Tibial artery (tissue), 4 donors: ENCODE results near the gene KCNF1.

Experiments
- DNase-seq, 2 donors: peaks; one replicate each; pipeline ENCODE4 v3.0.0-alpha.2; 2019
- H3K27ac ChIP-seq, 2 donors: fragments of 200-600 bp; sonication (generic) in 1 of 2; 1 replicate in 1 of 2; 2 replicates in 1 of 2; pipeline ENCODE4 v1.5.1; 2018 to 2019; ENCODE audit warnings: mild to moderate bottlenecking in 1 of 2
- H3K27me3 ChIP-seq, 2 donors: fragments of 200-600 bp; sonication (generic) in 1 of 2; one replicate each; pipeline versions ENCODE4 v1.5.1 to v1.6.0; 2016 to 2019
- H3K36me3 ChIP-seq, 3 donors: fragments of 200-600 bp; sonication (generic) in 2 of 3; one replicate each; pipeline ENCODE4 v1.5.1; 2016 to 2019; ENCODE audit warnings: mild to moderate bottlenecking in 2 of 3
- H3K4me1 ChIP-seq, 4 donors: fragments of 200-600 bp; sonication (generic) in 2 of 4; 1 replicate in 3 of 4; 2 replicates in 1 of 4; pipeline ENCODE4 v1.5.1; 2016 to 2019
- H3K4me3 ChIP-seq, 2 donors: fragments of 200-600 bp; sonication (generic) in 1 of 2; 1 replicate in 1 of 2; 2 replicates in 1 of 2; pipeline ENCODE4 v1.5.1; 2018 to 2019; ENCODE audit warnings: mild to moderate bottlenecking in 2 of 2
- H3K9me3 ChIP-seq, 3 donors: fragments of 200-600 bp; sonication (generic) in 1 of 3; one replicate each; pipeline ENCODE4 v1.5.1; 2016 to 2019
- intact Hi-C: fragments of 100-400 bp; cut with DNase I; formaldehyde crosslinking; loops from one replicate; pipeline ENCODE4 v1.15.0; 2023; ENCODE audit warnings: low total_unique reads
- TF ChIP-seq, protein P1 (sequence below), 2 experiments: fragments of 200-600 bp in 1 of 2; fragments of 450-650 bp in 1 of 2; IDR thresholded peaks; one replicate each; pipeline ENCODE4 v1.5.1; 2017 to 2019; ENCODE audit warnings: antibody characterized with exemption in 2 of 2, mild to moderate bottlenecking in 1 of 2, moderate library complexity in 1 of 2

The KCNF1 gene

DNA sequence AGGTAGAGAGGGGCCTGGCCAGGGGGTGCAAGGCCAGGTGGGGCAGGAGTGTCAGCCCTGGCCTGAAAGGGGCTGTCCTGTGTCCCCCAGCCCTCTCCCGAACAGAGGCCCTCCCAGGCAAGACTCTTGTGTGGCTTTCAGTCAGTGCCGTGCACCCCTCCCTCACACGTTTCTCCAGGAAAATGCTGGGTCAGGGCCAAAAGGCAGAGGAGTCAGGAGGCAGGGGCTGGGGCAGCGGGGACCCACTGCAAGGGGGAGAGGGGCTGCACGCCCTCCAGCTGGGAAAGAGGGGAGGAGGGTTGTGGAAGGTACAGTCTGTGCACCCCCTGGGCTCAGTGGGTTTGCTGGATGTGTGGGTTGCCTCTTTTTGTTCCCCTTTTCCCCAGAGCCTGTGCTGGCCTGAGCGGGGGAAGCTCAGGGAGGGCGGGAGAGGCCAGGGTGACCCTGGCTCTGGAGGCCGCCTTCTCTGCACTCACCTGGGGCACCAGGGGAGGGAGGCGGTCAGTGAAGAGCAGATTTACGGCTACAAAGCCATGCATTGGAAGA, 4.1 kb downstream of the KCNF1 start:
- TF ChIP-seq, protein P1, sequence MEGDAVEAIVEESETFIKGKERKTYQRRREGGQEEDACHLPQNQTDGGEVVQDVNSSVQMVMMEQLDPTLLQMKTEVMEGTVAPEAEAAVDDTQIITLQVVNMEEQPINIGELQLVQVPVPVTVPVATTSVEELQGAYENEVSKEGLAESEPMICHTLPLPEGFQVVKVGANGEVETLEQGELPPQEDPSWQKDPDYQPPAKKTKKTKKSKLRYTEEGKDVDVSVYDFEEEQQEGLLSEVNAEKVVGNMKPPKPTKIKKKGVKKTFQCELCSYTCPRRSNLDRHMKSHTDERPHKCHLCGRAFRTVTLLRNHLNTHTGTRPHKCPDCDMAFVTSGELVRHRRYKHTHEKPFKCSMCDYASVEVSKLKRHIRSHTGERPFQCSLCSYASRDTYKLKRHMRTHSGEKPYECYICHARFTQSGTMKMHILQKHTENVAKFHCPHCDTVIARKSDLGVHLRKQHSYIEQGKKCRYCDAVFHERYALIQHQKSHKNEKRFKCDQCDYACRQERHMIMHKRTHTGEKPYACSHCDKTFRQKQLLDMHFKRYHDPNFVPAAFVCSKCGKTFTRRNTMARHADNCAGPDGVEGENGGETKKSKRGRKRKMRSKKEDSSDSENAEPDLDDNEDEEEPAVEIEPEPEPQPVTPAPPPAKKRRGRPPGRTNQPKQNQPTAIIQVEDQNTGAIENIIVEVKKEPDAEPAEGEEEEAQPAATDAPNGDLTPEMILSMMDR (IDR thresholded peaks at IDR 0.05): no peak

DNA sequence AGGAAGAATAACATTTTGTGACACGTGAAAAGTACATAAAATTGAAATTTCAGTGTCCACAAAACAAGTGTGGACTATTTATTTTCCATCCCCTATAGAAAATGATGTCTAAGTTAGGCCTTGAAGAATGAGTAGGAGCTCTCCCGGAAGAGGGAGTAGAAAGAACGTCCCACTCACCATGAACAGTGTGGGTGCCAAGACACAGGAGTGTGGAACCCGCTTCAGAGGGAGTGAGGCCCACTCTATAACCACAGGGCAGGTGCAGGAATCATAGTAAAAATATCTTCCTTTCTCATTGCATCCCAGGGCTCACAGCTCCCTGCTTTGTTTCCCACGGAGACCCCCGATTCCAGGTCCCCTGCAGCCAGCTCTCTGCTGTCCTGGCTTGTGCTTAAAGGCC, 5.2 kb downstream of the KCNF1 start:
- DNase-seq: no peak
- peaks cover 0 to 3% (median under 1%) of the 10 kb centered on the region in 4 donors for H3K4me1 ChIP-seq
- intact Hi-C loops: no loop called here
- TF ChIP-seq, protein P1 (IDR thresholded peaks at IDR 0.05): no peak
- H3K27me3 ChIP-seq: peaks cover 0 to 61% of the 10 kb centered on the region in 2 donors
- H3K4me3 ChIP-seq: no peak overlapping the region
- no peak overlapping the region for H3K27ac ChIP-seq
- no peaks in the 10 kb centered on the region for H3K9me3 ChIP-seq
- no peaks in the 10 kb centered on the region for H3K36me3 ChIP-seq

More for the DNA sequence above, 4.1 kb downstream of the KCNF1 start:
- Histone ChIP-seq H3K27ac (no peak overlapping the region), H3K4me1 (peaks cover 0 to 10% (median 3%) of the 10 kb centered on the region in 4 donors), H3K4me3 (no peak overlapping the region), H3K36me3 (no peaks in the 10 kb centered on the region), H3K27me3 (peaks cover 0 to 67% of the 10 kb centered on the region in 2 donors), H3K9me3 (no peaks in the 10 kb centered on the region)
- intact Hi-C loops: no loop called here
- no peak for DNase-seq

DNA sequence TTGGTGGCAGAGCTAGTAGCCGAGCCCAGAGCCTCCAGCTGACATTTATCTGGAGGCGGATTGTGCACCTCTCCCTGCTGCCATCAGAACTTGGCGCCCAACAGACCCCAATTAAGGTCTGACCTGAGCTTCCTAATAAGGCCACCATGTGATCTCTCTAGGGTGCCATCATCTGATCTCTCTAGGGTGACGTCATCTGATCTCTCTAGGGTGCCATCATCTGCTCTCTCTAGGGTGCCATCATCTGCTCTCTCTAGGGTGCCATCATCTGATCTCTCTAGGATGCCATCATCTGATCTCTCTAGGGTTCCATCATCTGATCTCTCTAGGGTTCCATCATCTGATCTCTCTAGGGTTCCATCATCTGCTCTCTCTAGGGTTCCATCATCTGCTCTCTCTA, 6.2 kb downstream of the KCNF1 start:
- peaks cover 0 to 56% of the 10 kb centered on the region in 2 donors for H3K27me3 ChIP-seq
- H3K27ac ChIP-seq: no peak overlapping the region
- H3K9me3 ChIP-seq: no peaks in the 10 kb centered on the region
- no peak for DNase-seq
- H3K36me3 ChIP-seq: no peaks in the 10 kb centered on the region
- no peak overlapping the region for H3K4me3 ChIP-seq
- intact Hi-C loops: no loop called here
- TF ChIP-seq, protein P1 (IDR thresholded peaks at IDR 0.05): no peak
- no peaks in the 10 kb centered on the region for H3K4me1 ChIP-seq

DNA sequence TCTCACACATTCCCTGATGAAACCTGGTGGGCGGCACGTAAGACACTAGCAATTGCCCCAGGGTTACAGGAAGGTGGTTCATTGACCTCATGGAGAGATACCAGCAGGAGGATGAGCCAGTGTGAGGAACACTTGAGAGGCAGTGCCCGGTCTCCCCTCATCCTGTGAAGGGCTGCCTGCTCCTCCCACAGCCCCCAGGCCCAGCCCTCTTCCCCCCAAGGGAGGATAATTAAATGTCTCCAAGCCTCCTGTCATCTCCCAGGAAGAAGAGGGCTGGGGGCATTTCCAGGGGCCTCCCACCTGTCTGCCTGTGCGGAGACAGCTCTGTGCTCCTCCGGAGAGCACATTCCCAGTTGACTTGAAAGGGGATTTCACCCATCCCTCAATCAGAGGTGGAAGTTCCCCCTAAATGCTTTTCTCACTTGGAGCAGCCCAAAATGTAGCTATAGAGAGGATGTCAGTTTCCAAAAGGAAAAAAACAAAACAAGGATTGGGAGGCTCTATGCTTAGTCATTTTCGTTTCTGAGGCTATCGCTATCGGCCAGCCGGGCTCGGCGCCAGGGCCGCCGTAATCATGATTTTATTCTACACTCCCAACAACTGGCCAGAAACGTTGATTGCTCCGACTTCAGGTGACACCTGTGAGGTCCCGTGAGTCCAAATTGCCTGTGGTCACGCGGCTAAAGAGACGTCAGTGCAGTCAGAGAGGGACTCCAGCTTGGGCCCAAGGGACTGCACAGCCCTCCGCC, 7.1 kb downstream of the KCNF1 start:
- H3K27me3 ChIP-seq: peaks cover 0 to 47% of the 10 kb centered on the region in 2 donors
- no peaks in the 10 kb centered on the region for H3K36me3 ChIP-seq
- DNase-seq: peak in 1 of 2 donors; percentile 42
- no peaks in the 10 kb centered on the region for H3K9me3 ChIP-seq
- TF ChIP-seq, protein P1 (IDR thresholded peaks at IDR 0.05): no peak
- no peaks in the 10 kb centered on the region for H3K4me1 ChIP-seq
- no peak overlapping the region for H3K27ac ChIP-seq
- H3K4me3 ChIP-seq: no peak overlapping the region
- intact Hi-C loops: no loop called here

DNA sequence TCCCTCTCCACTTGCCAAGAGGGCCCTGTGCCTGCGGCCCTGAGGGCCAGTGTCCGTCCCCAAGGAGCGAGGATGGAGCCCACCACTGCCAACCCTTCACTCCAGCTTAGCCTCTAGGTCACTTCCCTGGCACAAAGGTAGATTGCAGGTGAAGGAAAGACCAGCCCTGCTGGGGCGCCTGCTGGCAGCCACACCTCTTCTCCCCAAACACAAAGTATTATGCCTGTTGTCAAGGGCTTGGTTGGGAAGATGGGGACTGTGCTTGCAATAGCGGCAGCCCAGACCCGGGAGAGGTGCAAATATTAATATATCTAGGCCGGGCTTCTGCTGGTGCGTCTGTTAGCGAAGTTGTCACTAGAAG, 7.7 kb downstream of the KCNF1 start:
- intact Hi-C loops: no loop called here
- no peaks in the 10 kb centered on the region for H3K4me1 ChIP-seq
- TF ChIP-seq, protein P1 (IDR thresholded peaks at IDR 0.05): no peak
- no peak overlapping the region for H3K27ac ChIP-seq
- no peak overlapping the region for H3K4me3 ChIP-seq
- H3K9me3 ChIP-seq: no peaks in the 10 kb centered on the region
- DNase-seq: no peak
- H3K36me3 ChIP-seq: no peaks in the 10 kb centered on the region
- H3K27me3 ChIP-seq: peaks cover 0 to 46% of the 10 kb centered on the region in 2 donors
